Measurements from ENCODE around the gene TK1.
"Not testable (repeated sequence)": the region's sequence is repeated elsewhere in the genome, so short reads cannot be mapped to it uniquely, and the experiment has no call there.

The TK1 gene

DNA sequence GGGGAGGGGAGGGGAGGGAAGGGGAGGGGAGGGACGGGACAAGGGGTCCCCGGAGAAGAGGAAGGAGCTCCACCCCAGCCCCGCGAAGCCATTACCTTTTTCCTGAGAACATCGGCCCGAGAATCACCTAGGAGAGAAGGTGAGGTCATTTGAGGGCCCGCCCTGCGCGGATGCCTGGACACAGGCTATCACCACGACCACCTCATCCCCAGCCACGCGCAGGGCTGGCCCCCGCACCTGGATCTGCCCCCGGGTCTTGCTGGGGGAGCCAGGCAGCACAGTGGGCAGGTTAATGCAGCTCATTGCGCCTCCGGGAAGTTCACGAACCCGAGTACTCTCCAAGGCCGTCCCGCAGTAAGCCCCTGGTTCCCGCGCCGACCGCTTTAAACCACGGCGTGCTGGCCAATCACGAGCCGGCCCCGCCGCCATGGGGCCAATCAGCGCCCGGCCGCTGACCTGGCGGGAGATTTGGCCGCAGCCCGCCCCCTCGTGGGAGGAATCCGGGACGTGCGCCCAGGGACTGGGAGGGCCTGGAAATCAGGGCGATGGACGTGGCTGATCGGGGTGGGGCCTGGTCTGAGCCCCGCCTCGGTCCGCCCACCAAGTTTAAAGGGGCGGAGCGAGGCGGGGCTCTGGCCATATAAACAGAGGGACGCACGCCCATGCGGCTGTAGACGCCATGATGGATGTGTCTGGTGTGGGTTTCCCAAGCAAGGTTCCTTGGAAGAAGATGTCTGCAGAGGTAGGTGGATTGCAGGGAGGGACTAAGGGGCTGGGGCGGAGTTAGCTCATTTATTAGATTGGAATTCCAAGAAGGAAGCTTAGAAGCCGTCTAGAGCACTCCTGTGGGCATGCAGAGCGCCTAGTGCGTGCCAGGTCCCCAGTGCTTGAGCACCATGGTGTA is at the start of gene TK1, which contains the start of gene AFMID:
TK1 (minus strand) TSS at position 361 of the 904 bp plus-strand sequence; CDS start at position 303, 58 bp downstream.
AFMID (plus strand) TSS at position 671 of the 904 bp plus-strand sequence; CDS start at position 680, 9 bp downstream.
- peak; percentile 97 for DNase-seq

DNA sequence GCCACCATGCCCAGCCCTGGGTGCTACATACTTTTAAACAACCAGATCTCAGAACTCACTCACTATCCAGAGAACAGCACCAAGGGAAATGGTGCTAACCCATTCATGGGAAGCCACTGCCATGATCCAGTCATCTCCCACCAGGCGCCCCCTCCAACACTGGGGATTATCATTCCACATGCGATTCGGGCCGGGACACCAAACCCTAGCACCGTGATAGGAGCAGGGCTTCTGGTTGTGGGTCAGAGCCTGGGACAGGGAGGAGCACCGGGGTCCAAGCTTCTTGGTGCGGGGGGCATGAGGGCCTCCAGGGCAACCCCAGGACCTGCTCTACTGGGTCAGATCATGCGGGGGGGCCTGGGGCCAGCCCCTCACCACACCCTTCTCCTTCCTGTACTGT is 49.0 kb upstream of the TK1 start:
- no peak for DNase-seq

GRCh38 chr17:78235022-78235421 is 48.2 kb upstream of the TK1 start:
- not testable (repeated sequence) for DNase-seq

DNA sequence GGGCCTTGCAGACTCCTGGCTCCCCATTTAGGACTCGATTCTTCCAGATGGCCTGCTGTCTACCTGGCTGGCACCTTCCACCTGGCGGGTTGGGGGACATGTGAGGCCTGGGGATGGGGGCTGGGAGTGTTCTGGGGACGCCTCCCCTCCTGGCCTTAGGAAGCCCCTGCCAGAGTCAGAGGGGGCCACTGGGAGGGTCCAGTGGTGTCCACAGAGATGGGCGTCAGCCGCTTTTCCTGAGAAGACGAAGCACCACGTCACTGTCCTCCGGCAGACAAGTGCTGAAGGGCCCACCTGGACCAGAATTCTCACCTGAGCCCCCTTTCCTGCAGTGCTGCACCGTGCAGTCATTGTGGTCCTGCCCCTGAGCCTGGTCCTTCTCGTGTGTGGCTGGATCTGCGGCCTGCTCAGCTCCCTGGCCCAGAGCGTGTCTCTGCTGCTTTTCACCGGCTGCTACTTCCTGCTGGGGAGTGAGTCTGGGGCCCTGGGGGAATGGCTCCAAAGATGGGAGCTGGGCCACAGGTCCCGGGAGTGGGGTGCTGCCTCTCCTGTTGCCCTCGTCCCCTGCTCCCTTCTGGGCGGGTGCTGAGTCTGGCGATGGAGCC is 47.5 kb upstream of the TK1 start:
- DNase-seq: no peak

DNA sequence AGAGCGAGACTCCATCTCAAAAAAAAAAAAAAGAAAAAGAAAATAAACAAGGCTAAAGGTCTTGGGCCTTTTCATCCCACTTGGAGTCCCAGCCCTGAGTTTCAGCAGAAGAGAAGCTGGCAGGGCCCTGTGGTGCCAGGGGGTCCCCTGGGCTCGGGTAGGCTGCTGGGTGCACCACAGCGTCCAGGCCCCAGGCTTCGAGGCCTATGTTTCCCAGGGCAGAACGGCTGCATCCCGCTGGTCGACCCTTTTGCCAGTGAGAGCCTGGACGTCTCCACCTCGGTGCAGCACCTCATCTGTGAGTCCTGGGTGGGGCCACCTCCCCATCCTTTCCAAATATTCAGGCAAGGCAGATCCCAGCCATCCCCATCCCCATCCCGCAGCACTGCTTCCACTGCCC is 46.8 kb upstream of the TK1 start:
- DNase-seq: no peak

DNA sequence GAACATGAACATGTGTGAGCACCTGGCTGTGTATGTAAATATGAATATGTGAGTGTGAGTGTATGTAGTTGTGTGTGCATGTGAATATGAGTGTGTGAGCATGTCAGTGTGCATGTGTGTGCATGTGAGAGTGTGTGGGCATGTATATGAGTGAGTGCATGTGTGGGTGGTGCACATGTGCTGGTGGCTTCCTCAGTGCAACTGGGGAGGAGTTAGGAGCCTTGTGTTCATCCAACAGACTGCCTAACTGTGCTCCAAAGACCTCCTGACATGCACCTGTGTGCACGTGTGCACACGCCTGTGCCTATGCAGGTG is 46.0 kb upstream of the TK1 start:
- DNase-seq: no peak

DNA sequence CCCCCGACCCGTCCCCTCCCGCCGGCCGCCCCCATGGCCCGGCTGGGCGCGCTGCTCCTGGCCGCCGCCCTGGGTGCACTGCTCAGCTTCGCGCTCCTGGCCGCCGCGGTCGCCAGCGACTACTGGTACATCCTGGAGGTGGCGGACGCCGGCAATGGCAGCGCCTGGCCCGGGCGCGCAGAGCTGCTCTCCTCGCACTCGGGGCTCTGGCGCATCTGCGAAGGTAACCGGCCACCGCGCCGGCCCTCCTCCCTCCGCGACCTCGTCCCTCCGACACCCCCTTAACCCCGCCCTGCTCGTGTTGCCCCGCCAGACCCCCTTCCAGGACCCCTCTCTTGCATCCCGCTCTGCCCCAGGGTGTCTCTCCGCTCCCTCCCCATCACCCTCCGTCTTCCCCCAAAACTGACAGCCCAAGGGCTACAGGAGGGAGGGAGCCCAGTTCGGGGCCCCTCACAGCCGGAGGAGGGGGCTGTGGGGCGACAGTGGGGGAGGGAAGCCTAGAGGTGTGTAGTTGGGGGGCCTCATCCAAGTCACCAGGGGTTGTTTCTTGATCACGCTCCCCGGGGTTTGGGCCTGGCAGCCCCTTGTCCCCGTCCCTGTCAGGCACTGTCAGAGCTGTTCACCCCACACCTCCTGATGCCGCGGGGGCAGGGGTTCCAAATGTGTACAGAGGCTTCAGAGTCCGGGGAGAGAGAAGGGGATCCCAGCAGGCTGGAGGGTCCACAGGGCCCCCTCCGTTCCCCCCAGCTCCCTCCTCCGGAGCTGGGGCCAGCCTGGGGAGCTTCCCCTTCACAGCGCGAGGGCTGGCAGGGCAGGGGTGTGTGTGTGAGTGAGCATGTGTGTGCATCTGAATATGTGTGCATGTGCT is 45.4 kb upstream of the TK1 start:
- DNase-seq: no peak

GRCh38 chr17:78230996-78231935 is 44.4 kb upstream of the TK1 start, which contains the start of gene TMEM235:
Gene TMEM235 (plus strand): TSS chr17:78231631. CDS start chr17:78232024, 393 bp downstream.
- DNase-seq: no peak

GRCh38 chr17:78230252-78230962 is 43.6 kb upstream of the TK1 start:
- peak; percentile 59 for DNase-seq

DNA sequence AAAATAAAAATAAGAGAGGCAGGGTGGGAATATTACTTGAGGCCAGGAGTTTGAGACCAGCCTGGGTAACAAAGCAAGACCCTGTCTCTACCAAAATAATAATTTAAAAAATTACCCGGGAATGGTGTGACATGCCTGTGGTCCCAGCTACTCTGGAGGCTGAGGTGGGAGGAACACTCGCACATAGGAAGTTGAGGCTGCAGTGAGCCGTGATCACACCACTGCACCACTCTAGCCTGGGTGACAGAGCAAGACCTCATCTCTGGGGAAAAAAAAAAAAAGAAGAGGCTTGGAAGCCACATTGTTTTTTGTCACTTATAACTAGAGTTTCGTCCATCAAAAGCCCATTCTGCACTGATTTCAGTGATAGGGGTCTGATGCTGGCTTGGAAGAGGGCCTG is 41.3 kb upstream of the TK1 start:
- DNase-seq: no peak

- no peak for DNase-seq
Measured at GRCh38 chr17:78227455-78227916, 40.6 kb upstream of the TK1 start.

GRCh38 chr17:78226759-78227454 is 40.1 kb upstream of the TK1 start:
- peak; percentile 30 for DNase-seq

DNA sequence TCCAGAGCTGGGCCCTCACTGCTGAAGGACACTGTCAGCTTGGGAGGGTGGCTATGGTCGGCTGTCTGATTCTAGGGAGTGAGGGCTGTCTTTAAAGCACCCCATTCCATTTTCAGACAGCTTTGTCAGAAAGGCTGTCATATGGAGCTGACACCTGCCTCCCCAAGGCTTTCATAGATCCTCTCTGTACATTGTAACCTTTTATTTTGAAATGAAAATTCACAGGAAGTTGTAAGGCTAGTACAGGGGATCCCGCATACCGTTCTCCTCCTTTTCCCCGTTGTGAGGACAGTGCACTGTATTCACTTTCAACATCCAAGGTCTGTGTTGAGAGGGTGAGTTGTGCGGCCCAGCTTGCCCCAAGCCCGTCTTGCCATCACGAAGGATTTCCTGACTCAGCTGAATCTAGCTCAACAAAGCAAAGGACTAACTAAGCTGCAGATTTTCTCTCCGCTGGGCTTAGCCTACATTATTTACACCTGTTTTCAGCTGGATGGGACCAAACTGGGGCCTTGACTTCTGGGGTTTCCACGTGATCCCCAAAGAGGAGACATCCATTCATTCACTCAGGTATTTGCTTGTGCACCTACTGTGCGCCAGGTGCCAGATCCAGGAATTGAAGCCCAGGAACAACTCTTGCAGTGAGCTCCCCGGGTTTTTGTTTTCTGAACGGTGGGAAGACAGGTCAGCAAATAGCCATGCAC is 39.4 kb upstream of the TK1 start:
- peak; percentile 20 for DNase-seq

DNA sequence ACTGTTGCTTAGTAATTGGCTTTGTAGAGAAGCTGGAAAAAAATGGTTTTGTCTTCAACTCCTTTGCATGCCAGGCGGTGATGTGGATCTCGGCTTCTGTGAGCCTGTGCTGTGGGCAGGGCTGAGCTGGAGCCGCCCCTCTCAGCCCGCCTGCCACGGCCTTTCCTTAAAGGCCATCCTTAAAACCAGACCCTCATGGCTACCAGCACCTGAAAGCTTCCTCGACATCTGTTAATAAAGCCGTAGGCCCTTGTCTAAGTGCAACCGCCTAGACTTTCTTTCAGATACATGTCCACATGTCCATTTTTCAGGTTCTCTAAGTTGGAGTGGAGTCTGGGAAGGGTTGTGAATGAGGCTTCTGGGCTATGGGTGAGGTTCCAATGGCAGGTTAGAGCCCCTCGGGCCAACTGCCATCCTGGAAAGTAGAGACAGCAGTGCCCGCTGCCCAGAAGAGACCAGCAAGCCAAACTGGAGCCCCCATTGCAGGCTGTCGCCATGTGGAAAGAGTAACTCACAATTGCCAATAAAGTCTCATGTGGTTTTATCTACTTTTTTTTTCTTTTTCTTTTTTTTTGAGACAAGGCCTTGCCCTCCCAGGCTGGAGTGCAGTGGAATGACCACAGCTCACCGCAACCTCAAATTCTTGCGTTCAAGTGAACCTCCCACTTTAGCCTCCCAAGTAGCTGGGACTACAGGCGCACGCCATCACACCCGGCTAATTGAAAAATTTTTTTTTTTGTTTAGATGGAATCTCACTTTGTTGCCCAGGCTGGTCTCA is 38.4 kb upstream of the TK1 start:
- DNase-seq: no peak

GRCh38 chr17:78224231-78225087 is 37.6 kb upstream of the TK1 start:
- no peak for DNase-seq

DNA sequence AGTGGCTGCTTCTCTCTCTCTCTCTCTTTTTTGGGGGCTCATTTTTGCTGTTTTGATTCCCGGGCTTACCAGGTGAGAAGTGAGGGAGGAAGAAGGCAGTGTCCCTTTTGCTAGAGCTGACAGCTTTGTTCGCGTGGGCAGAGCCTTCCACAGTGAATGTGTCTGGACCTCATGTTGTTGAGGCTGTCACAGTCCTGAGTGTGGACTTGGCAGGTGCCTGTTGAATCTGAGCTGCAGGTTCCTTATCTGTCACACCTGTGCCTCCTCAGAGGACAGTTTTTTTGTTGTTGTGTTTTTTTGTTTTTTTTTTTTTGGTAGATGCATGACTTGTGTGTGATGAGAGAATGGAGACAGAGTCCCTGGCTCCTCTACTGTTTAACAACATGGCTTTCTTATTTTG is 36.9 kb upstream of the TK1 start:
- DNase-seq: no peak

DNA sequence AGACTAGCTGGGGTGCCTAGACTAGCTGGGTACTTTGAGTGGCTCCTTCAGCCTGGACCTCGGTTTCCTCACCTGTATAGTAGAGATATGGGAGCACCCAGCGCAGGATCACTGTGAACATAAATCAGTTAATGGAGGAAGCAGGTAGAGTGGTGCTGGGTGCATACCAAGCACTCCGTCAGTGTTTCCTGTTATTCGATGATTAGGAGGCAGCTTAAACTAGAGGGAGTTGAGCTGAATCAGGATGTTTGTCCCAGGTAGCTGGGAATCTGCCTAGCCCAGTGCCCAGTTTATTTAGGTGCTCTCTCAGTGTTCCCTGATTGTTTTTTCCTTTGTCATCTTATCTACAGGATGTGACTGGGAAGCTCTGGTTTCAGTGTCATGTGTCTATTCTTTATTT is 36.2 kb upstream of the TK1 start:
- no peak for DNase-seq

All from RPMI8226 (cell line).